ENCODE results near the gene CTNNA2.

DNA sequence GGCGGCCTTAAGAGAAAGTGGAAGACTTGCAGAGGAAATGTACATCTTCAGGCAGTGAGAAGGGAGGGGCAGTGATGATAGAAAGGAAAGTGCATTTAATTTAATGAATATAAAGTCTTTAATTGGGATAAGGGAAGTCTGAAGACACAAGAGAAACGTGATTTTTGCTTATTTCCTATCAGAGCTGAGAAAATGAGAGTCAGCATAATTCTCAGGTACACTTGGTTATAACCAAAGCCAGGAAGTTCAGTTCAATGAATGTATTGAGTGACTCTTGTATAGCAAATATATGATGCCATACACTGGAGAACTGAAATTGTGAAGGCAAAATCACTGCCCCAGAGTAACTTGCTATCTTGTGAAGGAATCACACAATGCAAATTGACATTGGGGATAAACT, 535.4 kb downstream of the CTNNA2 start:
- TF ChIP-seq, protein P1, sequence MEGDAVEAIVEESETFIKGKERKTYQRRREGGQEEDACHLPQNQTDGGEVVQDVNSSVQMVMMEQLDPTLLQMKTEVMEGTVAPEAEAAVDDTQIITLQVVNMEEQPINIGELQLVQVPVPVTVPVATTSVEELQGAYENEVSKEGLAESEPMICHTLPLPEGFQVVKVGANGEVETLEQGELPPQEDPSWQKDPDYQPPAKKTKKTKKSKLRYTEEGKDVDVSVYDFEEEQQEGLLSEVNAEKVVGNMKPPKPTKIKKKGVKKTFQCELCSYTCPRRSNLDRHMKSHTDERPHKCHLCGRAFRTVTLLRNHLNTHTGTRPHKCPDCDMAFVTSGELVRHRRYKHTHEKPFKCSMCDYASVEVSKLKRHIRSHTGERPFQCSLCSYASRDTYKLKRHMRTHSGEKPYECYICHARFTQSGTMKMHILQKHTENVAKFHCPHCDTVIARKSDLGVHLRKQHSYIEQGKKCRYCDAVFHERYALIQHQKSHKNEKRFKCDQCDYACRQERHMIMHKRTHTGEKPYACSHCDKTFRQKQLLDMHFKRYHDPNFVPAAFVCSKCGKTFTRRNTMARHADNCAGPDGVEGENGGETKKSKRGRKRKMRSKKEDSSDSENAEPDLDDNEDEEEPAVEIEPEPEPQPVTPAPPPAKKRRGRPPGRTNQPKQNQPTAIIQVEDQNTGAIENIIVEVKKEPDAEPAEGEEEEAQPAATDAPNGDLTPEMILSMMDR (IDR thresholded peaks at IDR 0.05): no peak
- no peak for TF ChIP-seq ZFX (IDR thresholded peaks at IDR 0.05; ENCODE audit: borderline replicate concordance)

All from 22Rv1 (cell line).